Neuronal stem cell (in vitro differentiated cells): Measurements from ENCODE around the gene SPACA4. TPM values are rescaled to one million over a fixed set of nuclear protein-coding genes. Genes with fewer than 3 reads are reported as not detected.

Source experiments
- DNase-seq: peaks from one replicate; pipeline ENCODE4 v3.0.0-alpha.2; 2013; ENCODE audit warnings: low spot score
- H2AFZ ChIP-seq: one replicate; pipeline ENCODE4 v1.6.1; 2013; ENCODE audit warnings: mild to moderate bottlenecking, low read length, inconsistent platforms
- H2AK5ac ChIP-seq: 2 replicates; pipeline ENCODE4 v1.6.1; 2013; ENCODE audit warnings: low read depth, mild to moderate bottlenecking, inconsistent platforms, low read length, moderate library complexity, mixed read lengths
- H2BK120ac ChIP-seq: 2 replicates; pipeline ENCODE4 v1.6.1; 2013; ENCODE audit warnings: low read depth, mild to moderate bottlenecking, inconsistent platforms, low read length, moderate library complexity, mixed read lengths
- H2BK12ac ChIP-seq: one replicate; pipeline ENCODE4 v1.6.1; 2013; ENCODE audit warnings: low read length, inconsistent platforms
- H2BK15ac ChIP-seq: 2 replicates; pipeline ENCODE4 v1.6.1; 2013; ENCODE audit warnings: mild to moderate bottlenecking, low read length, inconsistent platforms, mixed read lengths
- H2BK5ac ChIP-seq: one replicate; pipeline ENCODE4 v1.6.1; 2013; ENCODE audit warnings: inconsistent platforms, mild to moderate bottlenecking, low read length, moderate library complexity
- H3K14ac ChIP-seq: one replicate; pipeline ENCODE4 v1.6.1; 2013; ENCODE audit warnings: low read length, inconsistent platforms
- H3K18ac ChIP-seq: 2 replicates; pipeline ENCODE4 v1.6.1; 2013; ENCODE audit warnings: low read length, inconsistent platforms
- H3K23ac ChIP-seq: 2 replicates; pipeline ENCODE4 v1.6.1; 2013; ENCODE audit warnings: low read depth, mild to moderate bottlenecking, mixed read lengths, low read length, inconsistent platforms; ENCODE audit not compliant: poor library complexity
- H3K27ac ChIP-seq: replicated peaks from 3 replicates; pipeline ENCODE4 v1.5.1; 2013; ENCODE audit warnings: low read length, inconsistent platforms
- H3K27me3 ChIP-seq, 3 experiments: 2 replicates each; pipeline ENCODE4 v1.6.1; 2013; ENCODE audit warnings: low read length in 3 of 3, mild to moderate bottlenecking in 2 of 3, inconsistent platforms in 1 of 3, low read depth in 1 of 3, mixed read lengths in 1 of 3, moderate library complexity in 1 of 3; ENCODE audit not compliant: control insufficient read depth in 3 of 3, insufficient read depth in 3 of 3
- H3K36me3 ChIP-seq, 2 donors: replicated peaks in 1 of 2; 2 replicates each; pipeline ENCODE4 v1.6.1; 2013; ENCODE audit warnings: low read length in 2 of 2; ENCODE audit not compliant: control insufficient read depth in 2 of 2, insufficient read depth in 2 of 2
- H3K4ac ChIP-seq: 2 replicates; pipeline ENCODE4 v1.6.1; 2013; ENCODE audit warnings: inconsistent platforms, mild to moderate bottlenecking, low read length, moderate library complexity
- H3K4me1 ChIP-seq, 2 donors: 1 replicate in 1 of 2; 2 replicates in 1 of 2; pipeline ENCODE4 v1.6.1; 2013; ENCODE audit warnings: low read length in 2 of 2, low read depth in 1 of 2; ENCODE audit not compliant: control insufficient read depth in 2 of 2, insufficient read depth in 1 of 2
- H3K4me2 ChIP-seq: one replicate; pipeline ENCODE4 v1.6.1; 2013; ENCODE audit warnings: mild to moderate bottlenecking, low read length, inconsistent platforms; ENCODE audit not compliant: insufficient read depth, poor library complexity, severe bottlenecking
- H3K4me3 ChIP-seq, 2 donors: 2 replicates each; pipeline ENCODE4 v1.5.1; 2013; ENCODE audit warnings: low read length in 2 of 2, mild to moderate bottlenecking in 2 of 2, inconsistent platforms in 1 of 2, moderate library complexity in 1 of 2
- H3K79me1 ChIP-seq: one replicate; pipeline ENCODE4 v1.6.1; 2013; ENCODE audit warnings: low read depth, mild to moderate bottlenecking, inconsistent platforms, low read length, moderate library complexity
- H3K9ac ChIP-seq: one replicate; pipeline ENCODE4 v1.6.1; 2013; ENCODE audit warnings: mild to moderate bottlenecking, low read depth, low read length, inconsistent platforms; ENCODE audit not compliant: poor library complexity
- H3K9me3 ChIP-seq, 2 donors: replicated peaks in 1 of 2; 2 replicates each; pipeline versions ENCODE3 to v1.6.1; 2013; ENCODE audit warnings: low read length in 2 of 2, mild to moderate bottlenecking in 2 of 2, inconsistent platforms in 1 of 2, low read depth in 1 of 2, mixed read lengths in 1 of 2, moderate library complexity in 1 of 2; ENCODE audit not compliant: control insufficient read depth in 2 of 2, insufficient read depth in 1 of 2
- H4K8ac ChIP-seq: one replicate; pipeline ENCODE4 v1.6.1; 2013; ENCODE audit warnings: low read depth, mild to moderate bottlenecking, inconsistent platforms, low read length, moderate library complexity
- H4K91ac ChIP-seq: one replicate; pipeline ENCODE4 v1.6.1; 2013; ENCODE audit warnings: low read length, low read depth, mild to moderate bottlenecking, inconsistent platforms; ENCODE audit not compliant: poor library complexity
- WGBS, 2 donors: extraction: QIAGEN DNeasy Blood & Tissue Kit; methylation state at CpG; one replicate each; pipeline ENCODE4 v1.1.7; 2013; ENCODE audit warnings: missing lambda C conversion rate in 2 of 2, mixed read lengths in 1 of 2; ENCODE audit not compliant: insufficient read length in 2 of 2, insufficient replicate concordance in 1 of 2; ENCODE audit errors: extremely low coverage in 2 of 2; 5-methylcytosine and 5-hydroxymethylcytosine counted together
- polyA plus RNA-seq, 2 experiments: library from polyadenylated mRNA; stranded (reverse); fragments of 200-250 nt; gene quantifications; one replicate each; pipeline ENCODE4 v1.2.3, GENCODE V29; 2013

Gene SPACA4, protein sequence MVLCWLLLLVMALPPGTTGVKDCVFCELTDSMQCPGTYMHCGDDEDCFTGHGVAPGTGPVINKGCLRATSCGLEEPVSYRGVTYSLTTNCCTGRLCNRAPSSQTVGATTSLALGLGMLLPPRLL
- not detected for polyA plus RNA-seq (2013, experiment 1 of 2)
- polyA plus RNA-seq (2013, experiment 2 of 2) = not detected

GRCh38 chr19:48606463-48607358 is at the start of gene SPACA4:
Gene SPACA4, plus strand, starts transcription at chr19:48606742. Its CDS starts 237 bp downstream, at chr19:48606979.
- Histone ChIP-seq H2AK5ac (peak within 1 kb of the TSS; percentile 47), H2BK5ac (no peak within 1 kb of the TSS), H3K14ac (peak within 1 kb of the TSS; percentile 71), H3K27me3 (no peaks in the 10 kb centered on the region), H3K23ac (peak within 1 kb of the TSS; percentile 29), H3K18ac (peak within 1 kb of the TSS; percentile 52), H2BK15ac (peak within 1 kb of the TSS; percentile 20), H2AFZ (no peak within 1 kb of the TSS), H4K8ac (no peak within 1 kb of the TSS), H3K4me3 (no peak within 1 kb of the TSS), H2BK120ac (no peak within 1 kb of the TSS), H3K9ac (peak within 1 kb of the TSS; percentile 61), H3K9me3 (no peaks in the 10 kb centered on the region), H2BK12ac (no peak within 1 kb of the TSS), H4K91ac (no peak within 1 kb of the TSS), H3K4ac (peak within 1 kb of the TSS; percentile 32), H3K79me1 (peaks cover 2% of the 10 kb centered on the region), H3K27ac (no peak within 1 kb of the TSS), H3K4me1 (no peaks in the 10 kb centered on the region), H3K36me3 (no peaks in the 10 kb centered on the region), H3K4me2 (no peak within 1 kb of the TSS)
- WGBS, 2 donors = no CpG with 5 or more reads among the region's 39 CpGs
- no peak for DNase-seq

DNA sequence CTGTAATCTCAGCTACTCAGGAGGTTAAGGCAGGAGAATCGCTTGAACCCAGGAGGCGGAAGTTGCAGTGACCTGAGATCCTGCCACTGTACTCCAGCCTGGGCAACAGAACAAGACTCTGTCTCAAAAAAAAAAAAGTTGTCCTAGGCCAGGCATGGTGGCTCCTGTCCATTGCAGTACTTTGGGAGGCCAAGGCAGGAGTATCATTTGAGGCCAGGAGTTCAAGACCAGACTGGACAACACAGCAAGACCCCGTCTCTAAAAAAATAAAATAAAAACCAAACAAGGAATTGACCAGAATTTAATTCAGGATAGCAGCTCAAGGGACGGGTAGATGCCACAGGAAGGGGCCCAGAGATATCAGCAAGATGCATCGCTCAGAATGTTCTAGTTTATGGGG is 49.7 kb upstream of the SPACA4 start:
- Histone ChIP-seq H3K27me3 (peaks cover 0 to 21% (median 0%) of the 10 kb centered on the region in 3 experiments), H3K9ac (no peak overlapping the region), H3K4me2 (no peak overlapping the region), H3K27ac (no peak overlapping the region), H3K14ac (no peak overlapping the region), H3K4me1 (peaks cover 7 to 10% of the 10 kb centered on the region in 2 donors), H3K23ac (no peak overlapping the region), H3K4ac (no peak overlapping the region), H2BK5ac (no peak overlapping the region), H2BK15ac (no peak overlapping the region), H3K79me1 (no peaks in the 10 kb centered on the region), H2BK120ac (no peak overlapping the region), H3K9me3 (peaks cover 0 to 2% of the 10 kb centered on the region in 2 donors), H3K4me3 (no peak overlapping the region), H2AFZ (no peak overlapping the region), H2BK12ac (no peak overlapping the region), H2AK5ac (no peak overlapping the region), H4K91ac (no peak overlapping the region), H3K18ac (no peak overlapping the region), H4K8ac (no peak overlapping the region), H3K36me3 (no peaks in the 10 kb centered on the region)
- no peak for DNase-seq
- WGBS, 2 donors = no CpG with 5 or more reads among the region's 5 CpGs

DNA sequence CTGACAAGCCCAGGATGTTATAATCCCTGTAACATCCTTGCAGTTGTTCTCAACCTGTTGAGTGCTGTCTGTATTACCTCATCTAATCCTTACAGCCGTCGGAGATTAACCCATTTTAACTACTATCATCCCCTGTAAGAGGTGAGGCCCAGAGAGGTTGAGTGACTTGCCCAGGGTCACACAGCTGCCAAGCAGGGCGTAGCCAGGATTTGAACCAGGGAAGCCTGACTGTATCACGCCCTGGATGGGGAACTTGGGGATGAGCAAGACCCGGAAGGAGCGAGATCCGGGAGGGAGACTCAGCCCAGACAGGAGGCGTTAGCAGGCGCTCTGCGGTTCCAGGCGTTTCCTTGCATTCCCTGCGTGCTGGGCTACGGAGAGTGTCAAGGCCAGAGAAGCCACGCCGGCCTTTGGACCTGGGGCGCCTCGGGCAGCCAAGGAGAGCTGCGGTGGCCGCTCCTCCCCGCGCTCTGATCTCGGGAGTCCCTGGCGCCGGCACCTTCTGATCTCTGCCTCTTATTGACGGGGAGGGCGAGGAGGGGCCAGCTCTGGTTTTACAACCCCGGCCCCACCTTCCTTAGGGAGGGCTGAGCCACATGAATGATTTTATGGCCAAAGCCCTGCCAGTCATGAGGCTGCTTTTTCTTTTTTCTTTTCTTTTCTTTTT is 48.4 kb upstream of the SPACA4 start:
- H3K79me1 ChIP-seq = no peaks in the 10 kb centered on the region
- no peak overlapping the region for H2BK120ac ChIP-seq
- peaks cover 7 to 10% of the 10 kb centered on the region in 2 donors for H3K4me1 ChIP-seq
- H3K36me3 ChIP-seq = no peaks in the 10 kb centered on the region
- no peak for DNase-seq
- no peak overlapping the region for H3K27ac ChIP-seq
- no peak overlapping the region for H3K4me3 ChIP-seq
- peak overlapping the region; percentile 58 for H3K18ac ChIP-seq
- no peak overlapping the region for H3K9ac ChIP-seq
- peaks cover 0 to 2% of the 10 kb centered on the region in 2 donors for H3K9me3 ChIP-seq
- no peak overlapping the region for H4K91ac ChIP-seq
- H3K14ac ChIP-seq = no peak overlapping the region
- no peak overlapping the region for H2BK15ac ChIP-seq
- WGBS, 2 donors = no CpG with 5 or more reads among the region's 27 CpGs
- H2AK5ac ChIP-seq = no peak overlapping the region
- H2BK5ac ChIP-seq = no peak overlapping the region
- no peak overlapping the region for H4K8ac ChIP-seq
- no peak overlapping the region for H3K4ac ChIP-seq
- H3K4me2 ChIP-seq = no peak overlapping the region
- peaks cover 0 to 13% (median 0%) of the 10 kb centered on the region in 3 experiments for H3K27me3 ChIP-seq
- H2AFZ ChIP-seq = peak overlapping the region; percentile 47
- H2BK12ac ChIP-seq = no peak overlapping the region
- H3K23ac ChIP-seq = no peak overlapping the region
